IMR-90 (cell line): ENCODE data around the gene TPO. TPM values are rescaled to one million over a fixed set of nuclear protein-coding genes. Genes with fewer than 3 reads are reported as not detected.
A peak's percentile ranks its signal among the peaks of the same experiment; 100 is the strongest.

Source experiments
- ATAC-seq: fragments of 200-7000 bp; cut with Tn5 transposase; 2 replicates; pipeline ENCODE4 v1.9.1; 2020; ENCODE audit warnings: low read depth, mild to moderate bottlenecking, moderate library complexity
- BruUV-seq: library from RNA; stranded (reverse); fragments of 400-500 nt; replicated peaks from 2 replicates; lab custom pipeline; 2021; lab: Mats Ljungman, UMichigan
- CTCF ChIA-PET: fragments of 300-600 bp; formaldehyde crosslinking; extraction: SDS; loops from one replicate; lab custom pipeline; 2021; ENCODE audit warnings: antibody characterized with exemption; lab: Yijun Ruan, JAX
- POLR2A ChIA-PET: fragments of 300-600 bp; sonication (Branson Sonifier 250); formaldehyde crosslinking; loops from one replicate; lab custom pipeline; 2022; ENCODE audit warnings: antibody characterized with exemption; ENCODE audit not compliant: unreplicated experiment; lab: Charles Lee
- DNase-seq: peaks from one replicate; pipeline ENCODE4 v3.0.0; 2013
- H2AFZ ChIP-seq: replicated peaks from 2 replicates; pipeline ENCODE3; 2013; ENCODE audit warnings: low read length, mild to moderate bottlenecking; ENCODE audit not compliant: poor library complexity
- H2AK5ac ChIP-seq: 2 replicates; pipeline ENCODE4 v1.6.1; 2013; ENCODE audit warnings: low read depth, low read length, inconsistent platforms
- H2AK9ac ChIP-seq: replicated peaks from 2 replicates; pipeline ENCODE3; 2013; ENCODE audit warnings: mild to moderate bottlenecking, low read depth, low read length, moderate library complexity; ENCODE audit not compliant: poor library complexity
- H2BK120ac ChIP-seq: 2 replicates; pipeline ENCODE4 v1.6.1; 2013; ENCODE audit warnings: low read depth, low read length, inconsistent platforms
- H2BK15ac ChIP-seq: 3 replicates; pipeline ENCODE4 v1.6.1; 2013; ENCODE audit warnings: low read depth, low read length, inconsistent platforms
- H2BK20ac ChIP-seq: 2 replicates; pipeline ENCODE4 v1.6.1; 2013; ENCODE audit warnings: low read depth, mild to moderate bottlenecking, inconsistent platforms, low read length, moderate library complexity
- H2BK5ac ChIP-seq: 2 replicates; pipeline ENCODE4 v1.6.1; 2013; ENCODE audit warnings: mild to moderate bottlenecking, low read depth, low read length, inconsistent platforms; ENCODE audit not compliant: poor library complexity, severe bottlenecking
- H3K14ac ChIP-seq: replicated peaks from 2 replicates; pipeline ENCODE4 v1.6.1; 2013; ENCODE audit warnings: low read depth, low read length, inconsistent platforms
- H3K18ac ChIP-seq: 2 replicates; pipeline ENCODE4 v1.6.1; 2013; ENCODE audit warnings: low read depth, low read length, control low read depth
- H3K23ac ChIP-seq: 2 replicates; pipeline ENCODE4 v1.6.1; 2013; ENCODE audit warnings: low read depth, low read length, inconsistent platforms
- H3K27ac ChIP-seq: 2 replicates; pipeline ENCODE4 v1.5.1; 2013; ENCODE audit warnings: mild to moderate bottlenecking, control low read depth, low read length; ENCODE audit not compliant: insufficient read depth
- H3K27me3 ChIP-seq: 2 replicates; pipeline ENCODE4 v1.6.1; 2013; ENCODE audit warnings: low read length; ENCODE audit not compliant: control insufficient read depth, insufficient read depth
- H3K36me3 ChIP-seq: 2 replicates; pipeline ENCODE4 v1.6.1; 2013; ENCODE audit warnings: low read length, mixed read lengths; ENCODE audit not compliant: control insufficient read depth, insufficient read depth
- H3K4ac ChIP-seq: 2 replicates; pipeline ENCODE4 v1.6.1; 2013; ENCODE audit warnings: low read depth, low read length, inconsistent platforms
- H3K4me1 ChIP-seq: 2 replicates; pipeline ENCODE4 v1.6.1; 2013; ENCODE audit warnings: low read length, mixed read lengths; ENCODE audit not compliant: control insufficient read depth, insufficient read depth
- H3K4me2 ChIP-seq: 2 replicates; pipeline ENCODE4 v1.6.1; 2013; ENCODE audit warnings: low read depth, mild to moderate bottlenecking, control low read depth, low read length, moderate library complexity
- H3K4me3 ChIP-seq: 2 replicates; pipeline ENCODE4 v1.5.1; 2013; ENCODE audit warnings: low read depth, mild to moderate bottlenecking, control low read depth, low read length, moderate library complexity; ENCODE audit not compliant: insufficient read depth
- H3K56ac ChIP-seq: 2 replicates; pipeline ENCODE4 v1.6.1; 2013; ENCODE audit warnings: low read length, inconsistent platforms; ENCODE audit not compliant: insufficient read depth; ENCODE audit errors: extremely low read depth
- H3K79me1 ChIP-seq, 2 experiments: 2 replicates each; pipeline ENCODE4 v1.6.1; 2013; ENCODE audit warnings: low read length in 2 of 2, inconsistent platforms in 1 of 2, low read depth in 1 of 2
- H3K9ac ChIP-seq: 2 replicates; pipeline ENCODE4 v1.6.1; 2013; ENCODE audit warnings: low read depth, low read length, control low read depth
- H3K9me1 ChIP-seq: 2 replicates; pipeline ENCODE4 v1.6.1; 2013; ENCODE audit warnings: low read length, inconsistent platforms; ENCODE audit not compliant: insufficient read depth
- H3K9me3 ChIP-seq: 2 replicates; pipeline ENCODE4 v1.6.1; 2013; ENCODE audit warnings: low read length; ENCODE audit not compliant: control insufficient read depth, insufficient read depth
- H4K20me1 ChIP-seq: 2 replicates; pipeline ENCODE4 v1.6.1; 2013; ENCODE audit warnings: low read length, inconsistent platforms; ENCODE audit not compliant: insufficient read depth
- H4K5ac ChIP-seq: 2 replicates; pipeline ENCODE4 v1.6.1; 2013; ENCODE audit warnings: mild to moderate bottlenecking, low read depth, low read length, control low read depth
- H4K8ac ChIP-seq, 2 experiments: 2 replicates each; pipeline ENCODE4 v1.6.1; 2013; ENCODE audit warnings: low read depth in 2 of 2, low read length in 2 of 2, control low read depth in 1 of 2, inconsistent platforms in 1 of 2
- H4K91ac ChIP-seq: 2 replicates; pipeline ENCODE4 v1.6.1; 2013; ENCODE audit warnings: low read depth, low read length, inconsistent platforms; ENCODE audit not compliant: insufficient read depth
- BHLHE40 ChIP-seq: fragments of 150-350 bp; IDR thresholded peaks from 2 replicates; pipeline ENCODE4 v1.6.1; 2016; ENCODE audit warnings: mild to moderate bottlenecking, low read depth, low read length
- CEBPB ChIP-seq: IDR thresholded peaks from 2 replicates; pipeline ENCODE4 v1.6.1; 2012; ENCODE audit warnings: low read depth, low read length, improper control_type of control experiment
- FOS ChIP-seq: fragments of 150-350 bp; IDR thresholded peaks from 2 replicates; pipeline ENCODE4 v1.6.1; 2016; ENCODE audit warnings: low read depth, low read length
- MAFK ChIP-seq: IDR thresholded peaks from 2 replicates; pipeline ENCODE4 v1.6.1; 2012; ENCODE audit warnings: low read depth, low read length, improper control_type of control experiment
- MAZ ChIP-seq: IDR thresholded peaks from 2 replicates; pipeline ENCODE4 v1.6.1; 2012; ENCODE audit warnings: low read depth, mild to moderate bottlenecking, low read length, improper control_type of control experiment, moderate library complexity, borderline replicate concordance
- MXI1 ChIP-seq: IDR thresholded peaks from 2 replicates; pipeline ENCODE4 v1.6.1; 2012; ENCODE audit warnings: low read depth, mild to moderate bottlenecking, low read length, moderate library complexity, borderline replicate concordance
- RAD21 ChIP-seq: IDR thresholded peaks from 2 replicates; pipeline ENCODE4 v1.6.1; 2012; ENCODE audit warnings: low read length, improper control_type of control experiment
- RCOR1 ChIP-seq: IDR thresholded peaks from 2 replicates; pipeline ENCODE4 v1.6.1; 2012; ENCODE audit warnings: mild to moderate bottlenecking, low read length, improper control_type of control experiment; ENCODE audit not compliant: insufficient replicate concordance
- RFX5 ChIP-seq: IDR thresholded peaks from 2 replicates; pipeline ENCODE4 v1.8.0; 2012; ENCODE audit warnings: low read depth, mild to moderate bottlenecking, low read length, moderate library complexity
- SMC3 ChIP-seq: fragments of 150-350 bp; IDR thresholded peaks from 2 replicates; pipeline ENCODE4 v1.6.1; 2016; ENCODE audit warnings: low read depth, mild to moderate bottlenecking, antibody characterized with exemption, low read length, moderate library complexity
- WGBS, 2 experiments: methylation state at CpG; one replicate each; pipeline versions ENCODE4 v1.1.5 to v1.1.7; 2013; ENCODE audit warnings: missing lambda C conversion rate in 2 of 2; ENCODE audit not compliant: insufficient read length in 1 of 2; ENCODE audit errors: extremely low coverage in 2 of 2; 5-methylcytosine and 5-hydroxymethylcytosine counted together
- dilution Hi-C: fragments of 300-500 bp; cut with HindIII; formaldehyde crosslinking; loops from one replicate; pipeline ENCODE4 v1.14.3; 2018; ENCODE audit warnings: low sequenced_read_pairs; ENCODE audit not compliant: unreplicated experiment
- in situ Hi-C: fragments of 300-500 bp; cut with MboI; formaldehyde crosslinking; loops from 3 replicates; pipeline ENCODE4 v1.14.3; 2019; ENCODE audit warnings: low sequenced_read_pairs, inconsistent platforms, mixed read lengths
- intact Hi-C: fragments of 100-400 bp; cut with micrococcal nuclease; formaldehyde crosslinking; loops from 2 replicates; pipeline ENCODE4 v1.10.0; 2022
- polyA plus RNA-seq, 3 experiments: library from polyadenylated mRNA; depleted of rRNA; stranded (reverse); fragments of >200 nt; gene quantifications; 2 replicates each; pipeline ENCODE4 v1.2.3, GENCODE V29; 2012; ENCODE audit warnings: low replicate concordance in 1 of 3
- total RNA-seq: library from RNA; depleted of rRNA; stranded (reverse); fragments of >200 nt; gene quantifications from 2 replicates; pipeline ENCODE4 v1.2.3, GENCODE V29; 2012
- TF ChIP-seq, protein P1 (sequence below): fragments of 150-350 bp; IDR thresholded peaks from 2 replicates; pipeline ENCODE4 v1.6.1; 2017; ENCODE audit warnings: mild to moderate bottlenecking, antibody characterized with exemption, low read length, low read depth
- TF ChIP-seq, protein P2 (sequence below): conservative IDR thresholded peaks from 2 replicates; pipeline ENCODE4 v1.5.1; 2012; ENCODE audit warnings: mild to moderate bottlenecking, low read depth, low read length, improper control_type of control experiment
- TF ChIP-seq, protein P3 (sequence below): fragments of 150-350 bp; IDR thresholded peaks from 2 replicates; pipeline ENCODE4 v1.6.1; 2016; ENCODE audit warnings: low read depth, mild to moderate bottlenecking, low read length, moderate library complexity, borderline replicate concordance

Gene TPO
- total and polyA plus RNA-seq, 2 of the 4 experiments (the other 2 are of a cell fraction) = not detected

DNA sequence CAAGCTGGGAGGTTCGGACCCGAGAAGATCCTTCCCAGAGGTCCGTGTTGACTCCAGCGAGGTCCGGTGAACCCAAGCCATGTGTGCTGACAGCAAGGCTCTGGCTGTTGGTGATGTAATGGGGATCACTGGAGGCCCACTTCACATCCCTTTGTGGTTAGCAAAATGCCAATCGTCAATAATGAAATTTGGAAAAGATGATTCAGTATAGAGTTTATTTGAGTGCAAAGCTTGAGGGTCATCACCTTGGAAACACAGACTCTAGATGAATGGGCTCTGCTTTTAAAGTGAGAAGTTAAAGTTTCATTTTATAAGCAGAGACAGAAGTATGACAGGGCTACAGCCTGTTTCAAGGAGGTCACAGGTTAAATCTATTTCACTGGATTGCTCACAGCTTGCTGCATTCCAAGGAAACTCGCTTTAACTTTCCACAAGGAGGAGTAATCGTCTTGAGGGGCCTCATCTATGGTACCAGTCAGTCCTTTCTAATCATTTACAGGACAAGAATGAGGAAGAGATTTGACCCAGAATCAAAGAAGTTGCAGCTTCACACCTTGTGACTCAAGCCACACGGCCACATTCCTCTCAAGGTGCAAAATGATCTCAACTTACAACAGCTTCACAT lies 140.5 kb downstream of the TPO start:
- 0 out of 2 replicates have a peak, but pooled peaks cover 3% of the 10 kb centered on the region for H4K20me1 ChIP-seq
- H3K56ac ChIP-seq = no peak overlapping the region; the same call in 1 of the 2 replicates
- peak overlapping the region; percentile 35 for H2AFZ ChIP-seq
- no peaks in the 10 kb centered on the region for H3K79me1 ChIP-seq
- 20% methylated on average over 1 of the region's 9 CpGs; no CpG with 5 or more reads in 1 of the 2 experiments for WGBS, 2 experiments
- no peaks in the 10 kb centered on the region for H3K9me1 ChIP-seq
- intact Hi-C loops = loop anchor here (1.0 to 5.0 kb wide), 4 partner anchors 99 to 264 kb away; no protein-coding TSS in a partner anchor
- H3K4me1 ChIP-seq = peaks cover 19% of the 10 kb centered on the region
- H3K27me3 ChIP-seq = no peaks in the 10 kb centered on the region; the same call in 1 of the 2 replicates
- no peak overlapping the region for H2AK9ac ChIP-seq
- in situ Hi-C loops = no loop called here
- ChIA-PET POLR2A (interaction anchor here (0.7 kb wide), 1 partner anchor 103 kb away, joined by 3 read pairs; no protein-coding TSS in a partner anchor), CTCF (interaction anchor here (0.8 to 2.8 kb wide), 6 partner anchors 19 to 264 kb away, joined by 3 to 15 read pairs (median 3); no protein-coding TSS in a partner anchor)
- H2BK20ac ChIP-seq = peak overlapping the region; percentile 50; the same call in 1 of the 2 replicates
- H3K9ac ChIP-seq = no peak overlapping the region
- H3K14ac ChIP-seq = peak overlapping the region; percentile 43; the same call in 1 of the 2 replicates
- no peak overlapping the region for H3K23ac ChIP-seq
- no peaks in the 10 kb centered on the region for H3K9me3 ChIP-seq
- no peak overlapping the region for H3K4me3 ChIP-seq
- dilution Hi-C loops = no loop called here
- H4K8ac ChIP-seq = no peak overlapping the region
- H4K5ac ChIP-seq = peak overlapping the region; percentile 41; the same call in 1 of the 2 replicates
- no peak overlapping the region for H2BK5ac ChIP-seq
- BruUV-seq = no TSS peak
- H2BK120ac ChIP-seq = peak overlapping the region; percentile 45
- H3K4ac ChIP-seq = 0 out of 2 replicates have a peak overlapping the region, but pooled peaks have one; percentile 49
- H2BK15ac ChIP-seq = peak overlapping the region; percentile 24; the same call in 1 of the 3 replicates
- H3K18ac ChIP-seq = 0 out of 2 replicates have a peak overlapping the region, but pooled peaks have one; percentile 33
- H3K4me2 ChIP-seq = peak overlapping the region; percentile 43
- DNase-seq (peak; percentile 88), ATAC-seq (peak; percentile 82)
- peak overlapping the region; percentile 4; the same call in 1 of the 2 replicates for H4K91ac ChIP-seq
- H2AK5ac ChIP-seq = peak overlapping the region; percentile 55; the same call in 1 of the 2 replicates
- peak overlapping the region; percentile 17; the same call in 1 of the 2 replicates for H3K27ac ChIP-seq
- no peaks in the 10 kb centered on the region for H3K36me3 ChIP-seq
- TF ChIP-seq RCOR1 (no peak), SMC3 (peak; percentile 59), MXI1 (no peak), CEBPB (peak; percentile 65), RFX5 (no peak), BHLHE40 (no peak), RAD21 (peak; percentile 71), FOS (peak; percentile 30; the same call in 1 of the 2 replicates), MAFK (no peak), MAZ (peak; percentile 34; the same call in 1 of the 2 replicates)
- TF ChIP-seq, protein P1, sequence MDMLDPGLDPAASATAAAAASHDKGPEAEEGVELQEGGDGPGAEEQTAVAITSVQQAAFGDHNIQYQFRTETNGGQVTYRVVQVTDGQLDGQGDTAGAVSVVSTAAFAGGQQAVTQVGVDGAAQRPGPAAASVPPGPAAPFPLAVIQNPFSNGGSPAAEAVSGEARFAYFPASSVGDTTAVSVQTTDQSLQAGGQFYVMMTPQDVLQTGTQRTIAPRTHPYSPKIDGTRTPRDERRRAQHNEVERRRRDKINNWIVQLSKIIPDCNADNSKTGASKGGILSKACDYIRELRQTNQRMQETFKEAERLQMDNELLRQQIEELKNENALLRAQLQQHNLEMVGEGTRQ = no peak
- TF ChIP-seq, protein P2, sequence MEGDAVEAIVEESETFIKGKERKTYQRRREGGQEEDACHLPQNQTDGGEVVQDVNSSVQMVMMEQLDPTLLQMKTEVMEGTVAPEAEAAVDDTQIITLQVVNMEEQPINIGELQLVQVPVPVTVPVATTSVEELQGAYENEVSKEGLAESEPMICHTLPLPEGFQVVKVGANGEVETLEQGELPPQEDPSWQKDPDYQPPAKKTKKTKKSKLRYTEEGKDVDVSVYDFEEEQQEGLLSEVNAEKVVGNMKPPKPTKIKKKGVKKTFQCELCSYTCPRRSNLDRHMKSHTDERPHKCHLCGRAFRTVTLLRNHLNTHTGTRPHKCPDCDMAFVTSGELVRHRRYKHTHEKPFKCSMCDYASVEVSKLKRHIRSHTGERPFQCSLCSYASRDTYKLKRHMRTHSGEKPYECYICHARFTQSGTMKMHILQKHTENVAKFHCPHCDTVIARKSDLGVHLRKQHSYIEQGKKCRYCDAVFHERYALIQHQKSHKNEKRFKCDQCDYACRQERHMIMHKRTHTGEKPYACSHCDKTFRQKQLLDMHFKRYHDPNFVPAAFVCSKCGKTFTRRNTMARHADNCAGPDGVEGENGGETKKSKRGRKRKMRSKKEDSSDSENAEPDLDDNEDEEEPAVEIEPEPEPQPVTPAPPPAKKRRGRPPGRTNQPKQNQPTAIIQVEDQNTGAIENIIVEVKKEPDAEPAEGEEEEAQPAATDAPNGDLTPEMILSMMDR = peak; percentile 60
- TF ChIP-seq, protein P3, sequence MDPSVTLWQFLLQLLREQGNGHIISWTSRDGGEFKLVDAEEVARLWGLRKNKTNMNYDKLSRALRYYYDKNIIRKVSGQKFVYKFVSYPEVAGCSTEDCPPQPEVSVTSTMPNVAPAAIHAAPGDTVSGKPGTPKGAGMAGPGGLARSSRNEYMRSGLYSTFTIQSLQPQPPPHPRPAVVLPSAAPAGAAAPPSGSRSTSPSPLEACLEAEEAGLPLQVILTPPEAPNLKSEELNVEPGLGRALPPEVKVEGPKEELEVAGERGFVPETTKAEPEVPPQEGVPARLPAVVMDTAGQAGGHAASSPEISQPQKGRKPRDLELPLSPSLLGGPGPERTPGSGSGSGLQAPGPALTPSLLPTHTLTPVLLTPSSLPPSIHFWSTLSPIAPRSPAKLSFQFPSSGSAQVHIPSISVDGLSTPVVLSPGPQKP = no peak
